Small intestine (tissue), 7 donors: ENCODE measurements around the gene DLG2. TPM values are rescaled to one million over a fixed set of nuclear protein-coding genes. Genes with fewer than 3 reads are reported as not detected.
A peak's percentile ranks its signal among the peaks of the same experiment; 100 is the strongest.
"Not testable (repeated sequence)": the region's sequence is repeated elsewhere in the genome, so short reads cannot be mapped to it uniquely, and the experiment has no call there.

Experiments
- DNase-seq, 2 donors: peaks; one replicate each; pipeline versions ENCODE4 v3.0.0 to v3.0.0-alpha.2; 2013
- FAIRE-seq: peaks from 2 replicates; lab custom pipeline; 2012; peaks lifted over from hg19 to GRCh38; lab: Jason Lieb, UNC
- H3K27ac ChIP-seq, 3 donors: one replicate each; pipeline ENCODE4 v1.5.1; 2013; ENCODE audit warnings: low read length in 2 of 3, mild to moderate bottlenecking in 2 of 3, control low read depth in 1 of 3, inconsistent platforms in 1 of 3, low read depth in 1 of 3, moderate library complexity in 1 of 3
- H3K27me3 ChIP-seq, 3 donors: one replicate each; pipeline ENCODE4 v1.6.1; 2013; ENCODE audit warnings: low read length in 3 of 3, inconsistent platforms in 1 of 3; ENCODE audit not compliant: control insufficient read depth in 3 of 3, insufficient read depth in 3 of 3
- H3K36me3 ChIP-seq, 3 donors: one replicate each; pipeline ENCODE4 v1.6.1; 2013; ENCODE audit warnings: low read length in 3 of 3, inconsistent platforms in 1 of 3, low read depth in 1 of 3, mild to moderate bottlenecking in 1 of 3, moderate library complexity in 1 of 3; ENCODE audit not compliant: control insufficient read depth in 3 of 3, insufficient read depth in 2 of 3
- H3K4me1 ChIP-seq, 3 donors: one replicate each; pipeline ENCODE4 v1.6.1; 2013; ENCODE audit warnings: low read length in 2 of 3, inconsistent platforms in 1 of 3, low read depth in 1 of 3, mild to moderate bottlenecking in 1 of 3, moderate library complexity in 1 of 3; ENCODE audit not compliant: control insufficient read depth in 3 of 3, insufficient read depth in 2 of 3
- H3K4me3 ChIP-seq, 3 donors: one replicate each; pipeline ENCODE4 v1.5.1; 2013; ENCODE audit warnings: low read length in 3 of 3, control low read depth in 1 of 3, inconsistent platforms in 1 of 3, low read depth in 1 of 3, mild to moderate bottlenecking in 1 of 3, moderate library complexity in 1 of 3
- H3K9me3 ChIP-seq, 2 donors: one replicate each; pipeline ENCODE4 v1.6.1; 2013; ENCODE audit warnings: low read depth in 1 of 2, low read length in 1 of 2; ENCODE audit not compliant: control insufficient read depth in 2 of 2, insufficient read depth in 1 of 2
- WGBS, 3 donors: extraction: QIAGEN DNeasy Blood & Tissue Kit; methylation state at CpG; one replicate each; pipeline ENCODE4 v1.1.7; 2013; 5-methylcytosine and 5-hydroxymethylcytosine counted together
- polyA plus RNA-seq, 4 donors: library from polyadenylated mRNA; stranded (reverse) in 3 of 4; unstranded in 1 of 4; fragments of 200-250 nt in 3 of 4; fragments of 120-200 nt in 1 of 4; gene quantifications; one replicate each; pipeline versions ENCODE4 v1.2.1 to v1.2.3, GENCODE V29; 2013
- donor health status: healthy with polysubstance abuse.
- donor health status: control.
- donor health status: control.
- donor health status: Bipolar disorder and iron deficiency.
- donor health status: healthy.

DLG2 gene
- polyA plus RNA-seq, 4 donors = 0.22 to 1.6 (median 1.1) TPM

GRCh38 chr11:85247797-85248196 is 379.3 kb downstream of the DLG2 start:
- no peaks in the 10 kb centered on the region for H3K36me3 ChIP-seq
- FAIRE-seq (no peak), DNase-seq (no peak)
- no peaks in the 10 kb centered on the region for H3K4me1 ChIP-seq
- H3K9me3 ChIP-seq = no peaks in the 10 kb centered on the region
- 90 to 92% (median 90%) methylated on average over 3 of the region's 3 CpGs for WGBS, 3 donors
- no peaks in the 10 kb centered on the region for H3K27me3 ChIP-seq
- H3K4me3 ChIP-seq = no peak overlapping the region
- no peak overlapping the region for H3K27ac ChIP-seq

GRCh38 chr11:85238906-85239305 is 388.2 kb downstream of the DLG2 start:
- Histone ChIP-seq H3K36me3 (no peaks in the 10 kb centered on the region), H3K4me3 (no peak overlapping the region), H3K9me3 (no peaks in the 10 kb centered on the region), H3K4me1 (no peaks in the 10 kb centered on the region), H3K27ac (no peak overlapping the region), H3K27me3 (no peaks in the 10 kb centered on the region)
- peak in 1 of 2 donors; percentile 72 for DNase-seq
- 26 to 78% (median 39%) methylated on average over 1 of the region's 1 CpG for WGBS, 3 donors
- no peak for FAIRE-seq

- H3K9me3 ChIP-seq, H3K27me3 ChIP-seq, DNase-seq, H3K4me3 ChIP-seq, H3K4me1 ChIP-seq, H3K27ac ChIP-seq, H3K36me3 ChIP-seq, FAIRE-seq: not testable (repeated sequence)
- 90 to 93% (median 92%) methylated on average over 2 of the region's 2 CpGs for WGBS, 3 donors
Measured at GRCh38 chr11:85238038-85238437, 389.1 kb downstream of the DLG2 start.

GRCh38 chr11:85236211-85236610 is 390.9 kb downstream of the DLG2 start:
- H3K9me3 ChIP-seq = no peaks in the 10 kb centered on the region
- no peak for DNase-seq
- no peaks in the 10 kb centered on the region for H3K36me3 ChIP-seq
- 75 to 83% (median 78%) methylated on average over 2 of the region's 2 CpGs for WGBS, 3 donors
- H3K4me3 ChIP-seq = no peak overlapping the region
- H3K27ac ChIP-seq = no peak overlapping the region
- no peak for FAIRE-seq
- H3K27me3 ChIP-seq = no peaks in the 10 kb centered on the region
- H3K4me1 ChIP-seq = no peaks in the 10 kb centered on the region

GRCh38 chr11:85232559-85232958 is 394.6 kb downstream of the DLG2 start:
- no peak overlapping the region for H3K27ac ChIP-seq
- FAIRE-seq (no peak), DNase-seq (no peak)
- 51 to 69% (median 58%) methylated on average over 2 of the region's 2 CpGs for WGBS, 3 donors
- no peaks in the 10 kb centered on the region for H3K27me3 ChIP-seq
- no peaks in the 10 kb centered on the region for H3K4me1 ChIP-seq
- H3K36me3 ChIP-seq = no peaks in the 10 kb centered on the region
- H3K9me3 ChIP-seq = no peaks in the 10 kb centered on the region
- no peak overlapping the region for H3K4me3 ChIP-seq

- WGBS, 3 donors = 54 to 65% (median 62%) methylated on average over 4 of the region's 4 CpGs
- H3K4me1 ChIP-seq = no peaks in the 10 kb centered on the region
- no peaks in the 10 kb centered on the region for H3K27me3 ChIP-seq
- DNase-seq (no peak), FAIRE-seq (no peak)
- no peaks in the 10 kb centered on the region for H3K9me3 ChIP-seq
- no peaks in the 10 kb centered on the region for H3K36me3 ChIP-seq
- no peak overlapping the region for H3K27ac ChIP-seq
- no peak overlapping the region for H3K4me3 ChIP-seq
Measured at GRCh38 chr11:85231588-85231987, 395.6 kb downstream of the DLG2 start.

GRCh38 chr11:85229723-85230122 is 397.4 kb downstream of the DLG2 start:
- H3K9me3 ChIP-seq, H3K36me3 ChIP-seq, H3K4me3 ChIP-seq, DNase-seq, H3K27ac ChIP-seq, H3K4me1 ChIP-seq, H3K27me3 ChIP-seq, FAIRE-seq: not testable (repeated sequence)
- 88 to 100% (median 94%) methylated on average over 1 of the region's 1 CpG for WGBS, 3 donors

- peaks cover 0 to 8% (median 0%) of the 10 kb centered on the region in 3 donors for H3K4me1 ChIP-seq
- no peaks in the 10 kb centered on the region for H3K27me3 ChIP-seq
- FAIRE-seq = no peak
- DNase-seq = peak; percentile 27 to 60
- H3K9me3 ChIP-seq = peaks cover 0 to 17% of the 10 kb centered on the region in 2 donors
- peak overlapping the region in 1 of 3 donors; percentile 52 for H3K27ac ChIP-seq
- no peak overlapping the region for H3K4me3 ChIP-seq
- H3K36me3 ChIP-seq = no peaks in the 10 kb centered on the region
- WGBS, 3 donors = 10 to 28% (median 27%) methylated on average over 2 of the region's 2 CpGs
Measured at GRCh38 chr11:85196968-85197367, 430.2 kb downstream of the DLG2 start.

- H3K27me3 ChIP-seq = no peaks in the 10 kb centered on the region
- peak in 1 of 2 donors; percentile 7 for DNase-seq
- FAIRE-seq = no peak
- H3K4me1 ChIP-seq = peaks cover 0 to 8% (median 0%) of the 10 kb centered on the region in 3 donors
- peaks cover 0 to 11% of the 10 kb centered on the region in 2 donors for H3K9me3 ChIP-seq
- 65 to 80% (median 67%) methylated on average over 3 of the region's 3 CpGs for WGBS, 3 donors
- no peak overlapping the region for H3K27ac ChIP-seq
- no peaks in the 10 kb centered on the region for H3K36me3 ChIP-seq
- no peak overlapping the region for H3K4me3 ChIP-seq
Measured at GRCh38 chr11:85195934-85196333, 431.2 kb downstream of the DLG2 start.
